ENCODE results near the gene PPARG. TPM values are rescaled to one million over a fixed set of nuclear protein-coding genes. Genes with fewer than 3 reads are reported as not detected.

PPARG gene
- 0.37 TPM for total RNA-seq (ENCODE audit: unreplicated experiment)
- long read RNA-seq, result 0 reads

- DNase-seq, result peak; percentile 37
- Mint-ChIP-seq H3K27ac (ENCODE audit: unreplicated experiment) (no peak within 1 kb of the TSS), H3K27me3 (ENCODE audit: unreplicated experiment) (peaks cover 18% of the 10 kb centered on the region), H3K4me3 (ENCODE audit: unreplicated experiment) (peak within 1 kb of the TSS; percentile 81), H3K4me1 (ENCODE audit: low read depth, unreplicated experiment) (no peaks in the 10 kb centered on the region), H3K9me3 (ENCODE audit: unreplicated experiment) (no peaks in the 10 kb centered on the region), H3K36me3 (ENCODE audit: unreplicated experiment) (no peaks in the 10 kb centered on the region)
- no peak for TF ChIP-seq CTCF (IDR thresholded peaks at IDR 0.05; ENCODE audit: partially characterized antibody, unreplicated experiment)
Observed at GRCh38 chr3:12288182-12289129, at the start of gene PPARG. TSS of gene PPARG (plus strand) at chr3:12289070. CDS start at chr3:12379712, 90,642 bp downstream.

GRCh38 chr3:12239301-12239700 is 49.6 kb upstream of the PPARG start:
- TF ChIP-seq CTCF (IDR thresholded peaks at IDR 0.05; ENCODE audit: partially characterized antibody, unreplicated experiment), result no peak
- Mint-ChIP-seq H3K27ac (ENCODE audit: unreplicated experiment) (no peak overlapping the region), H3K9me3 (ENCODE audit: unreplicated experiment) (peaks cover 2% of the 10 kb centered on the region), H3K4me3 (ENCODE audit: unreplicated experiment) (no peak overlapping the region), H3K27me3 (ENCODE audit: unreplicated experiment) (no peaks in the 10 kb centered on the region), H3K36me3 (ENCODE audit: unreplicated experiment) (no peaks in the 10 kb centered on the region), H3K4me1 (ENCODE audit: low read depth, unreplicated experiment) (peaks cover 1% of the 10 kb centered on the region)
- no peak for DNase-seq

GRCh38 chr3:12242772-12243171 is 46.1 kb upstream of the PPARG start:
- Mint-ChIP-seq H3K4me1 (ENCODE audit: low read depth, unreplicated experiment) (no peaks in the 10 kb centered on the region), H3K9me3 (ENCODE audit: unreplicated experiment) (peaks cover 2% of the 10 kb centered on the region), H3K27ac (ENCODE audit: unreplicated experiment) (no peak overlapping the region), H3K36me3 (ENCODE audit: unreplicated experiment) (peaks cover 7% of the 10 kb centered on the region), H3K27me3 (ENCODE audit: unreplicated experiment) (no peaks in the 10 kb centered on the region), H3K4me3 (ENCODE audit: unreplicated experiment) (no peak overlapping the region)
- no peak for DNase-seq
- no peak for TF ChIP-seq CTCF (IDR thresholded peaks at IDR 0.05; ENCODE audit: partially characterized antibody, unreplicated experiment)

GRCh38 chr3:12246497-12247163 is 42.2 kb upstream of the PPARG start:
- Mint-ChIP-seq H3K4me1 (ENCODE audit: low read depth, unreplicated experiment) (no peaks in the 10 kb centered on the region), H3K4me3 (ENCODE audit: unreplicated experiment) (no peak overlapping the region), H3K27me3 (ENCODE audit: unreplicated experiment) (no peaks in the 10 kb centered on the region), H3K36me3 (ENCODE audit: unreplicated experiment) (peaks cover 19% of the 10 kb centered on the region), H3K27ac (ENCODE audit: unreplicated experiment) (no peak overlapping the region), H3K9me3 (ENCODE audit: unreplicated experiment) (peaks cover 1% of the 10 kb centered on the region)
- no peak for TF ChIP-seq CTCF (IDR thresholded peaks at IDR 0.05; ENCODE audit: partially characterized antibody, unreplicated experiment)
- no peak for DNase-seq

Data from glutamatergic neuron (in vitro differentiated cells).